NCI-H82 treated with DMSO at 0.1 percent for 48 hours (cell line): ENCODE measurements around the gene ZNF85.
"Not testable (repeated sequence)": the region's sequence is repeated elsewhere in the genome, so short reads cannot be mapped to it uniquely, and the experiment has no call there.

Experiments
- DNase-seq: peaks from one replicate; lab custom pipeline; 2025; ENCODE audit not compliant: unreplicated experiment; lab: John Stamatoyannopoulos, UW

The ZNF85 gene

GRCh38 chr19:20923077-20923871 lies at the start of gene ZNF85:
Gene ZNF85 (plus strand): TSS chr19:20923251. CDS start chr19:20923401, 150 bp downstream.
- DNase-seq = peak; percentile 50

DNA sequence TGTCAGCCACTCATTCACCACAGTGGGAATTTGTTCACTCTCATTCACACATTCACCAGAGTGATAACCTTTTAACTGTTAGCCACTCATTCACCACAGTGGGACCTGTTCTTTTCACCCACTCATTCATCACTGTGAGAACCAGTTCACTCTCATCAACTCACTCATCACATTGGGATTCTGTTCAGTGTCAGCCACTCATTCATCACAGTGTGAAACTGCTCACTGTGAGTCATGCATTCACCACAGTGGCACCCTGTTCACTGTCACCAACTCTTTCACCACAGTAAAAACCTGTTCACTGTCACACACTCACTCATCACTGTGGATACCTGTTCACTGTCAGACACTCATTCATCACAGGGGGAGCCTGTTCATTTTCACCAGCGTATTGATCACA lies 43.5 kb upstream of the ZNF85 start:
- DNase-seq = no peak

- no peak for DNase-seq
Observed at GRCh38 chr19:20912973-20913372, 10.1 kb upstream of the ZNF85 start.

DNA sequence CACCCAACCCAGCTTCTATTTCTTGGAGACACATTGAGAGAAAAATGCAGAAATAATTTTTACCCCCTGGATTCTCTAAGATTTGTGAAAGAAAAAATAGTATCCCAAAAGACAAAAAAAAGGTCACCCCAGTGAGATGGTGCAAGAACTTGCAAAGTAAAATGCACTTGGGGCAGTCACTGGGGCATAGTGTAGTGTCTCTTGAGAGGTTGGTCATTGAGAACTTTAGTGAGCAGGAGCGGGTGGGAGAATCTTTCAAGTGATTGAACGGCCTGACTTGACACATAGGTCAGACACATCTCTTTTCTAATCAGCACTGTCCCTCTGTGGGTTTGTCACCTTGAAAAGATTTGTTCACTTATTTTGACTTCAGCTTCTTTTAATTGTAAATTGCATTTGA lies 2.4 kb downstream of the ZNF85 start:
- DNase-seq = no peak

GRCh38 chr19:20926796-20927195 lies 3.7 kb downstream of the ZNF85 start:
- DNase-seq = no peak

DNA sequence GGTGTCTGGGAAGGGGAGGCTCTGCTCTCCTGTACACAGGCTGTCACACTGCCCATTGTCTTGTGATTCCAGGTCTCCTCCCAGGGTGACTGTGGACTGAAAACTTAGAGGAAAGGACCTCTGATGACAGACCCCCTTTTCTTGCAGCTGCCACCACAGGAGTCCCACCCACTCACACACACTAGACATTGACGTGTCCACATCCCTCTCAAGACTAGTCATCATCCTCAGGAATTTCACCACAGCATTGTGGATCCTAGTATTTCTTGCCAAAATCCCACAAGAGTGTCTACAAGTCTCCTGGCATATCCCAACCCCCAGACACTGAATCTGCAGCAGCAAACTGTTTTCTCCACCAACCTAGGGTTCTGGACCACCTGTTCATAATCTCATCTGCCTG lies 5.3 kb downstream of the ZNF85 start:
- DNase-seq = no peak

- DNase-seq = not testable (repeated sequence)
Observed at GRCh38 chr19:20936322-20936947, 13.4 kb downstream of the ZNF85 start.

DNA sequence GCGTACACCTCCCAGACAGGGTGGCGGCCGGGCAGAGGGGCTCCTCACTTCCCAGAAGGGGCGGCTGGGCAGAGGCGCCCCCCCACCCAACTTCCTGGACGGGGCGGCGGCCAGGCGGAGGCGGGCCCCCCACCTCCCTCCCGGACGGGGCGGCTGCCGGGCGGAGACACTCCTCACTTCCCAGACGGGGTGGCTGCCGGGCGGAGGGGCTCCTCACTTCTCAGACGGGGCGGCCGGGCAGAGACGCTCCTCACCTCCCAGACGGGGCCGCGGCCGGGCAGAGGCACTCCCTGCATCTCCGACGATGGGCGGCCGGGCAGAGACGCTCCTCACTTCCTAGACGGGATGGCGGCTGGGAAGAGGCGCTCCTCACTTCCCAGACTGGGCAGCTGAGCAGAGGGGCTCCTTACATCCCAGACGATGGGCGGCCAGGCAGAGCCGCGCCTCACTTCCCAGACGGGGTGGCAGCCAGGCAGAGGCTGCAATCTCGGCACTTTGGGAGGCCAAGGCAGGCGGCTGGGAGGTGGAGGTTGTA lies 29.6 kb downstream of the ZNF85 start:
- DNase-seq = not testable (repeated sequence)

DNA sequence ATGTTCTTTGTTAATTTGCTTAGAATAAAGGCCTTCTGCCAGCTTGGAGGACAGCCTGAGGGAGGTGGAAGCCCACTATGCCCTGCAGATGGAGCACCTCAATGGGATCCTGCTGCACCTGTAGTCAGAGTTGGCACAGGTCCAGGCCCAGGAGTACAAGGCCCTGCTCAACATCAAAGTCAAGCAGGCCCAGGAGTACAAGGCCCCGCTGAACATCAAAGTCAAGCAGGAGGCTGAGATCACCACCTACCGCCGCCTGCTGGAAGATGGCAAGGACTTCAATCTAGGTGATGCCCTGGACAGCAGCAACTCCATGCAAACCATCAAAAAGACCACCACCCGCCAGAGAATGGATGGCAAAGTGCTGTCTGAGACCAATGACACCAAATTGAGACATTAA lies 41.7 kb downstream of the ZNF85 start:
- no peak for DNase-seq

GRCh38 chr19:20968092-20968491 lies 45.0 kb downstream of the ZNF85 start:
- DNase-seq = no peak

DNA sequence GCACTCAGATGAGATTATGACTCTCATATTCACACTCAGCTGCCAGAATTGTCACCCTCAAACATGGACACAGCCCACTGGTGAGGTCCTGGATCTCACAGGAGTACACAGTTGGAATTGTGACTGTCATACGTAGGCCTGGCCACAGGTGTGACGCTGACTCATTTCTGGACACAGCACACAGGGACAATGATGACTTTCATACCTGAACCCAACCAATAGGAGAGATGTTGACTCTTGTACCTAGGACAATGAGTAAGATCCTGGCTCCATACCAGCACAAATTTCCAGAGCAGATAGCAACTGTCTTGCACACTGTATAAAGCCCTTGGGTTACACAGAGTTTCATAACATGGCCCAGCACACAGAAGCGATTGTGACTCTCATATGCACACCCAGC lies 46.4 kb downstream of the ZNF85 start:
- no peak for DNase-seq

GRCh38 chr19:20969898-20970297 lies 46.8 kb downstream of the ZNF85 start:
- DNase-seq = no peak

DNA sequence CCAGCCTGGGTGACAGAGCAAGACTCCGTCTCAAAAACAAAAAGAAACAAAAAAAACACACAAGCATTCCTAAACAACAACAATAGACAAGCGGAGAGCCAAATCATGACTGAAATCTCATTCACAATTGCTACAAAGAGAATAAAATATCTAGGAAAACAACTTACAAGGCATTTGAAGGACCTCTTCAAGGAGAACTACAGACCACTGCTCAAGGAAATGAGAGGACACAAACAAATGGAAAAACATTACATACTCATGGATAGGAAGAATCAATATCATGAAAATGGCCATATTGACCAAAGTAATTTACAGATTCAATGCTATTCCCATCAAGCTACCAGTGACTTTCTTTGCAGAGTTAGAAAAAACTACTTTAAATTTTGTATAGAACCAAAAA lies 69.7 kb downstream of the ZNF85 start:
- DNase-seq = not testable (repeated sequence)

- peak; percentile 81 for DNase-seq
Observed at GRCh38 chr19:20999731-21000352, 76.8 kb downstream of the ZNF85 start.
